Hematopoietic multipotent progenitor cell treated with erythropoietin and hydrocortisone succinate and interleukin-3 and kit ligand, for 8 days (in vitro differentiated cells): ENCODE measurements around the gene TFDP3.

Experiments
- DNase-seq: peaks from one replicate; pipeline ENCODE4 v3.0.0-alpha.2; 2015

Gene TFDP3

GRCh38 chrX:133218329-133218728, at the start of gene TFDP3:
Gene TFDP3, minus strand, starts transcription at chrX:133218354. Its CDS starts 95 bp downstream, at chrX:133218259.
- no peak for DNase-seq

- no peak for DNase-seq
Observed at GRCh38 chrX:133267621-133268020, 49.5 kb upstream of the TFDP3 start.

GRCh38 chrX:133265331-133265730, 47.2 kb upstream of the TFDP3 start:
- no peak for DNase-seq

GRCh38 chrX:133258481-133258880, 40.3 kb upstream of the TFDP3 start:
- no peak for DNase-seq

DNA sequence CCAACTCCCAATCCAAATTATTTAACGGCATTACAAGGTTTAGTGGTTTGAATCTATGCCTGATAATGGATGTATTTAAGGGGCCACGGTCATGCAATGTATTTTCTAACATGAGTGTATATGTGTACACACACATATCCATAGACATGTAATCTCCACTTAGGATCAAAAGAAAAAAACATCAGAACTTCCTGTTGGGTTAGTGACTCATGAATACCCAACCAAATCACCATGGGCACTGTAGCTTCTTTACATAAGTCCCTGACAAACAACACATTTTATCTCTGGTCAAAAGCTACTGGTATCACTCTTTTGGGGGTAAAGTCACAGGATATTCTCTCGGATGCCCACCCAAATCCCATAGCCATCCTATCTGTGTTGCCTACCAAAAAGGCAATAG, 36.5 kb upstream of the TFDP3 start:
- DNase-seq: no peak

GRCh38 chrX:133251204-133251603, 33.0 kb upstream of the TFDP3 start:
- DNase-seq: no peak

DNA sequence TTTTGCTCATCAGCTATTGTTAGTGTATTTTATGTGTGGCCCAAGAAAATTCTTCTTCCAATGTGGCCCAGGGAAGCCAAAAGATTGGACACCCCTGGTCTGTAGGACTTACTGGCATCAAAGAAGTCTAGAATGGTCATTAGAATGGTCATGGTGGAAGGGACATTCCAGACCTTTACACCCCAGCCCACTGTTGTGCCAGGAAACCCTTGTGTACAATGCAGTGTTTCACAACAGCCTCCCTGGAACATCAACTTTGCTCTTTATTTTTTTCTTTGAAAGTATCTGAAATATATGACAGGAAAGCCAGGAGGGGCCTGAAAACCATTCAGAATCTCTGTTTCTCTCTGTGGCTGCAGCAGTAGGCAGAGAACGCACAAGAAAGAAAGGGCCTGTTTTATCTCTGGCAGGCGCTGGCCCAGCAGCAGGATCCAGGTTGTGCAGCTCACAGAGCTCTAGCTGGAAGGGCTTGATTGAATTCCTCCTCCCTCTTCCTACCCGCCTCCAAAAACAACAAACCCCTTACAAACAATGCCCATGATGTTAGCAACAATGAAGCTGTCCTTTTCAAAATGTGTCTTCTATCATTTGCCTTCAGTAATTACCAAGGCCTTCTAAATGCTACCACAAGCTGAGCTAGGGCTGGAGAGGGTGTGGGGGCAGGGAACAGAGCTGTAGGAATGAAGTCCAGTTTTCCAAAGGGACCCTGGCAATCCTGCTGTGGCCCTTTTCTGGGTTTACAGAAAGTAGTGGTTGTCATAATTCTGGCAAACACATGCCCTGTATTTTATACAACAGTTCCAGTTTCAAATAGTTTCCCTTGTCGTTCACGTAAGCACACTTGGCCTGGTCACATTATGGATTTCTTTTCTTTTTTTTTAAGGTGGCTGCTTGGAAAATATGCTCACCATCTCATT, 32.3 kb upstream of the TFDP3 start:
- no peak for DNase-seq

DNA sequence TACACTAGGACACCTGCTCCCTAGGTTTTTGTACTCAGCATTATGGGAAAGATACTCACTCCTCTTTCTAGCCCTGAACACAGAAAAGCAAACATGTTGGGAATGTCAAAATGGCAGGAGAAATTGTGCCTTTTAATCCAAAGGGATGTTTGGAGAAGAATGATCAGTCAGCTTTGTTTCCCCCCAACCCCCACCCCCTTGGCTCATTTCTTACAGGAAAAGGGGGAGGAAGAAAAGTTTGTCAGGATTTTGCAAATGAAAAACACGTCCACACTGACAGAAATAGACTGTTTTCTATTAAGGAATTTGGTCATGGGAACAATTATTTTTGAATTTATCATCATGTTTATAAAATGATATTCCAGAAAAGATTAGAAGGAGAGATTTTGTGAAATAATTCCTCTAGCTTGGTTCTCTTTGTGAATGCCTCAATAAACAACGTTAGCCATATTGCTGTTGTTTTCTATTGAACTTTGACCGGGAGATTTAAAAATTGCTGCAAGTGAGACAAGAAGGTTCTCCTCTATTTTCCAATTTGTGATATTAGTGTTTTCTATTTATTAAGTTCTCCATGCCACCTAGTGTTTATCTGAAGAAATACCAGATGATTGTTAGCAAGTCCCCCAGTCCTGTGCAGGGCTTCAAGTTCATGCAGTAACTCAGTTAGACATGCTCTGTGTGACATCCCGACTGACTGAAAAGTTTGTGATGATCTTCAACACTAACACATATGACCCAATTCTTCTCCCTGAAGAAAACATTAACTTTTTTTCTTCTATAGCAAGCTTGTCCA, 31.3 kb upstream of the TFDP3 start:
- no peak for DNase-seq

DNA sequence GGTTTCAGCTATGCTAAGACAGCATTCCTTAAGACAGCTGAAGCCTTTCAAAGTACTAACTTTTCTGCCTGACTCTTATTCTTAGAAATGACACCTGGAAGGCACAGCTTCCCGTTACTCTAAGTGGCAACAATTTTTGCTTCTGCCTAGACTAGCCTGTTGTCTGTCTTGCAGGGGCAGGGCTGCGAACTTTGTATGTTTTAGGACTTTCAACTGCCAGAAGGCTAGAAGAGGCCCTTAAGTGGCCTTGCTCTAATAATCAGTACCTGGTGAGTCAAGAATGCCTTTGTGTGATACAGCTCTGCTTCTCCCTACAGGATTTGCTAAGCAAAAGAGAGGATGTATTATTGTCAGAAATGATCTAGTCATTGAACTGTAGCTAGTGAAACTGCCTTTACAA, 30.0 kb upstream of the TFDP3 start:
- DNase-seq: no peak

DNA sequence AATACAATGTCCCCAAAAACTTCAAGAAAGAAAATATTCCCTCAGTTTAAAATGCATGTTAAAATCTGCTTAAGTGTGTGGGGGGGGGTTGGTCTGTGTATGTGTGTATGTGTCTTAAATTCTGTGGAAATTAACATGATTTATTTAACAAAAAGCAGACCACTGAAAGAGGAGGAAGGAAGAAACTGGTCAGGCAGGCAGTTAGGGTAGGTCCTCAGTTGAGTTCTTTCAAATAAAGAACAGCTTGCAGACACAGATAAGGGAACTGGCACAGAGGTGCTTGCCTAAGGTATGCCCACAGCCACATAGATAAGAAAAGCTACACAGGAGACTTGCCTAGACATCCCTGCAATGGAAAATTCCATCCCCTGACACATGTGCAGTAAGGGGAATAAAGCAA, 28.8 kb upstream of the TFDP3 start:
- no peak for DNase-seq

DNA sequence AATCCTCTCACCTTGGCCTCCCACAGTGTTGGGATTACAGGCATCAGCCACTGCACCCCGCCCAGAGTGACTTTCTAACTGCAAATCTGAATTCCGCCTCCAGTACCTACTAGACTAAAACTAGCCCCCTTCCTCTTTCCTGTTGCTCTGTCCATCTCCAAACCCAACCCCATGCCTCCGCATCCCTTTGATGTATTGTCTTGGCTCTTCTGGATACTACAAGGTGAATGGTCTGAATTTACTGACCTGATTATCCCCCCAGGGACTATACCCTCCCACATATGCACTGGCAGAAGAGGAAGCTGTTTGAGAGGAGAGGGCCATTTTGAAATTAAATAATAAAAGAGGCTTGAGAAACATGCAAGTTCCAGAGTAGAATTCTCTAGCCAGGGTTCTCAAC, 17.7 kb upstream of the TFDP3 start:
- DNase-seq: no peak

DNA sequence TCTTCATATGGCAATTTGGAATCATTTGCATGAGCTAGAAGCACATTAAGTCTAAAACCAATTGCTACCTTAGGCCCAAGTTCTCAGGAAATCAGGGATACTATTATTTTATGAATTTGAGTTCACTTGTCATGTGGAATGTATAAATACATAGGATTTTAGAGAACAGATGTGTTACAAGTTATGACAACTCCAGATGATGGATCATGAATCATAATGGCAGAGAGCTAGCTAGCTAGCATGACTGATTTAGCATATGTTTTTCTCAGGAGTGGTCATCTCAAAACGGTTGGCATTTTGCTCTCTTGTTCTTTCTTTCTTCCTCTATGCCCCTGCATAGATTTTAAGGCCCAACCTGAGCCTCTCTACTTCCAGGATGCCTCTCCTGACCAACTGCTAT, 14.2 kb upstream of the TFDP3 start:
- no peak for DNase-seq

- no peak for DNase-seq
Observed at GRCh38 chrX:133229361-133229760, 11.2 kb upstream of the TFDP3 start.

GRCh38 chrX:133215747-133216146, 2.4 kb downstream of the TFDP3 start:
- DNase-seq: peak; percentile 9

GRCh38 chrX:133215017-133215416, 3.1 kb downstream of the TFDP3 start:
- DNase-seq: no peak

- DNase-seq: no peak
Observed at GRCh38 chrX:133214301-133214700, 3.9 kb downstream of the TFDP3 start.

GRCh38 chrX:133213117-133213516, 5.0 kb downstream of the TFDP3 start:
- DNase-seq: no peak

GRCh38 chrX:133207751-133208150, 10.4 kb downstream of the TFDP3 start:
- DNase-seq: no peak

DNA sequence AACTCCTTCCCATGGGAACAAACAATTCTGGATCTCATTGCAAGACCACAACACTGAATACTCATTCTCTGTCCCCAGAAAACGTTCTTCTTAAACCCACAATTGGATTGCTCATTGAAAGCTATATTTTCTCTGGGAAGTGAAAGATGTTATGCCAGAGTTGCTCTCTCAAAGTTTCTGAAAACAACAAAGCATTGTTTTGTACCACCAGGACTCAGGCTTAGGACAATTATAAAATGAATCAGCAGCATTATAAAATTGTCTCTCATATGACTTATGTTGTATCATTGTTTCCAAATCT, 26.5 kb downstream of the TFDP3 start:
- DNase-seq: no peak

GRCh38 chrX:133190877-133191738, 27.0 kb downstream of the TFDP3 start:
- no peak for DNase-seq

DNA sequence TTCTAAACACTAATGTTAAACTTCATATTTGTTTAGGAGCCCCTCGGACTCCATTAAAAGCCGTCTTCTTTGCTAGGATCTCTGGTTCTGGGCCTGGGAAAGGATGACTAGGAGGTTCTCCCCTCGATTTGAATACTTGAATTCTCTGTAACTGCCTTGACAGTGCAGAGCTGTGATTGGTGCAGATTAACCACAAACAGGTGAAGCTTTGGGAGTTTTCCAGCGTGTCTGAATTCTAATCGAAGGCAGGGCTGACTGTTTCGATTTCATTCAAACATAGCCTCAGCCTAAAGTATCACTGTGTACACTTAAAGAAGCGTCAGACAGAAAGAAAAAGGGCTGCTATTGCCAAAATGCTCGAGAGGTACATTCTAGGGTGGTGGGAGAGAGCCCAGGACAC, 29.0 kb downstream of the TFDP3 start:
- no peak for DNase-seq

DNA sequence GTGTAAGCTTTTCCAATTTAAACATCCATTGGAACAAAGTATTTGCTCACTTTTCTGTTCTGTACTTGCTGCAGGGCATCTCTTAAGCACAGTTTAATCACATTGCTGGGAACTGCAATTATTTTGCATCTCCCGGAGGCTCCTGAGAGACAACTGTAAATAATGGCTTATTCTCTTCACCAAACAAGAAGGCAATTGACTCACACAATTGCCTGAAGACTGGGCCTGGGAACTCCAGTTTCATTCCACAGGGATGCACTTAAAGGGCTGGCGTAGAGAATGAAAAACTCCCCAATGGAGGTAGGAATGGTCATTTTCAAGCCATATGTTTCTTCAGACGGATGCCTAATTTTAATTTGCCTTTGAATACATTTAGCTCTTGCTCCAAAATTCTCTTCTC, 29.5 kb downstream of the TFDP3 start:
- no peak for DNase-seq

DNA sequence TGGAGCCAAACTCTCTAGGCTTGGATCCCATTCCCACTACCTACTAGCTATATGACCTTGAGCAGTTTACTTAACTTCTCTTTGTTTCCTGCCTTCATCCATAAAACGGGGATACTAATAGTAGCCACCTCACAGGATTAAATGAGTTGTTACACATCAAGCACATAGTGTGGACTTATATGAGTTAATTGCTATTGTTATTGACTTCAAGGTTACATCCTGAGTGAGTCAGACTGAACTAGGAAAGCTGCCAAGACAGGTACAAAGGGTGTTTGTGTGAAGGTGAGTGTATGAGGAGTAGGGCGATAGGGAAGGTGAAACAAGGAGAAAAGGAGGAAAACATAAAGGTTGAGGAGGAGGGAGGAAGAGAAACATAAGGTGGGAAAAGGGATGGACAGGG, 32.2 kb downstream of the TFDP3 start:
- no peak for DNase-seq
